IPS-15b (cell line): ENCODE results near the gene PDGFB.

Source experiments
- H3K27me3 ChIP-seq: one replicate; pipeline ENCODE4 v1.6.1; 2013; ENCODE audit warnings: low read length; ENCODE audit not compliant: control insufficient read depth, insufficient read depth
- H3K36me3 ChIP-seq: one replicate; pipeline ENCODE4 v1.6.1; 2013; ENCODE audit warnings: low read length; ENCODE audit not compliant: control insufficient read depth, insufficient read depth
- H3K4me1 ChIP-seq: one replicate; pipeline ENCODE4 v1.6.1; 2013; ENCODE audit warnings: mild to moderate bottlenecking, low read length; ENCODE audit not compliant: control insufficient read depth, insufficient read depth
- H3K4me3 ChIP-seq: one replicate; pipeline ENCODE4 v1.5.1; 2013; ENCODE audit warnings: low read depth, low read length
- H3K9ac ChIP-seq: one replicate; pipeline ENCODE4 v1.6.1; 2013; ENCODE audit warnings: low read depth, mild to moderate bottlenecking, low read length
- H3K9me3 ChIP-seq: one replicate; pipeline ENCODE4 v1.6.1; 2013; ENCODE audit warnings: mild to moderate bottlenecking, low read length; ENCODE audit not compliant: control insufficient read depth, insufficient read depth

Gene PDGFB

DNA sequence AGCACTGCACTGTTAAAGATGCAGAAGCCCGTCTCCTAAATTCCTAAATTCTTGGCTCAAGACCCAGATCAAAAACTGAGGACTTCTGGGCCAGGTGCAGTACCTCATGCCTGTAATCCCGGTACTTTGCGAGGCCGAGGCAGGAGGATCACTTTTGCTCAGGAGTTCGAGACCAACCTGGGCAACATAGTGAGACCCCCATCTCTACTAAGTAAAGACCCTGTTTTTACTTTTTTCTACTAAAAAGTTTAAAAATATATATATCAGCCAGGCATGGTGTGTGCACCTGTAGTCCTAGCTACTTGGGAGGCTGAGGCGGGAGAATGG, 29.7 kb downstream of the PDGFB start:
- H3K4me3 ChIP-seq: no peak overlapping the region

DNA sequence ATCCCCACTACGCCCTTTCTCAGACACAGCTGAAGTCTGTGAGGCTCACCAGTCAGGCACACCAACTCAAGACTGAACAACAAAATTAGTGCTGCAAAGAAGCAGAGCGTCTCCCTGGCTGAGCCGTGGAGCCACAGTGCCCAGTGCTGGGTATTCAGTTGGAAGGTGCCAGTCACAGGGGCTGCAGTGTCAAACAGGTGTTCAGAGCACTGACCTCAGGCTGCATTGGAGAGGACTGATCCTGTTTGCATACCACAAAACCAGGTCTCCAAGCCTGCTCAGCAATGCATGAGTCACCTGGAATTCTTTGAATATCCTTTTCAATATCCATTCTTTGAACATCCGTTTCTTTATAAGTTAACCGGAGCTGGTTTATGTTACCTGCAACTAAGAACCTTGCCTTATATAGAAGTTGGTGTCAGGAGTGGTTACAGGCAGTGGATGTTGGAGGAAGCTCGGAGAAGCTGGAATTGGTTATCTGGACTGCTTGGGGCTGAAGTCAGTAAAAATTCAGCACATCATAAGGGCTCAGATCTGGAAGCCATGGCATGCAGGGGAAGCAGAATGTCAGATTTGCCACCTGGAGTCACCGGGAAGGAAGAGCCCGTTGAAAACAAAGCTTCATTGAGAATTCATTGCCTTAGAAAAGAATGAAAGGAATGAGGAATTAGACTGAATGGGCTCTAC, 30.3 kb downstream of the PDGFB start:
- Histone ChIP-seq H3K36me3 (peaks cover 2% of the 10 kb centered on the region), H3K9me3 (no peaks in the 10 kb centered on the region), H3K4me3 (no peak overlapping the region), H3K9ac (no peak overlapping the region), H3K27me3 (no peaks in the 10 kb centered on the region), H3K4me1 (peaks cover 8% of the 10 kb centered on the region)

More for the DNA sequence above, 29.7 kb downstream of the PDGFB start:
- Histone ChIP-seq H3K9me3 (no peaks in the 10 kb centered on the region), H3K27me3 (no peaks in the 10 kb centered on the region), H3K9ac (no peak overlapping the region), H3K4me1 (peaks cover 8% of the 10 kb centered on the region), H3K36me3 (peaks cover 2% of the 10 kb centered on the region)

- H3K27me3 ChIP-seq: no peaks in the 10 kb centered on the region
- no peak overlapping the region for H3K9ac ChIP-seq
- H3K36me3 ChIP-seq: peaks cover 2% of the 10 kb centered on the region
- peaks cover 5% of the 10 kb centered on the region for H3K4me1 ChIP-seq
- no peaks in the 10 kb centered on the region for H3K9me3 ChIP-seq
- no peak overlapping the region for H3K4me3 ChIP-seq
Observed at GRCh38 chr22:39214006-39214382, 30.8 kb downstream of the PDGFB start.

DNA sequence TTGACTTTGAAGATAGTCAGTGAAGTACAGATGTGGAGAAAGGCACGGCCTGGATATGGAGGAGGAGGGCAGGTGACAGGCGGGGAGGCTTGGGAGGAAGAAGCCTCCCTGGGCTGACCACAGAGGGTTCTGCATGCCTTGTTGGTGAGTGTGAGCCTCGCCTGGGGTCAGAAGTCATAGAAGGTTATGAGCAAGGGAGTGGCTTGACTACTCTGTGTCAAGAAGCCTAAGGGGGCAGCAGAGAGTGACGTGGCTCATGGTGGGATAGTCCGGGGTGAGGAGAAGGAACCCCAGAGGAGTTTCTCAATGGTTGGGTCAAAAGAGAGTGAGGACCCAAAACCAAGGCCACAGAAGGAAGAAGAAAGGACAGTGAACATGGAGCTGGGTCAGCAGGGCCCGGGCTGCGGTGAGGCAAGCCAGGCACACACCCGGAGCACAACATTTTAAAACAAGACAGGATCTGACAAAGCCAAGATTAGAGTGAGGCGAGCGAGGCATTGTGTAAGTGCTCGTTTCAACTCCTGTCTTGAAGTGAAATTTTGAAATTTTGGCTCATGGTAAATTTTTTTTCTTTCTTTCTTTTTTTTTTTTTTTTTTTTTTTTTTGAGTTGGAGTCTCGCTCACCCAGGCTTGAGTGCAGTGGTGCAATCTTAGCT, 31.9 kb downstream of the PDGFB start:
- Histone ChIP-seq H3K27me3 (no peaks in the 10 kb centered on the region), H3K36me3 (peaks cover 2% of the 10 kb centered on the region), H3K9ac (no peak overlapping the region), H3K9me3 (no peaks in the 10 kb centered on the region), H3K4me1 (peaks cover 5% of the 10 kb centered on the region), H3K4me3 (no peak overlapping the region)

GRCh38 chr22:39209756-39210155, 35.0 kb downstream of the PDGFB start:
- H3K4me1 ChIP-seq: peaks cover 5% of the 10 kb centered on the region
- peaks cover 2% of the 10 kb centered on the region for H3K36me3 ChIP-seq

DNA sequence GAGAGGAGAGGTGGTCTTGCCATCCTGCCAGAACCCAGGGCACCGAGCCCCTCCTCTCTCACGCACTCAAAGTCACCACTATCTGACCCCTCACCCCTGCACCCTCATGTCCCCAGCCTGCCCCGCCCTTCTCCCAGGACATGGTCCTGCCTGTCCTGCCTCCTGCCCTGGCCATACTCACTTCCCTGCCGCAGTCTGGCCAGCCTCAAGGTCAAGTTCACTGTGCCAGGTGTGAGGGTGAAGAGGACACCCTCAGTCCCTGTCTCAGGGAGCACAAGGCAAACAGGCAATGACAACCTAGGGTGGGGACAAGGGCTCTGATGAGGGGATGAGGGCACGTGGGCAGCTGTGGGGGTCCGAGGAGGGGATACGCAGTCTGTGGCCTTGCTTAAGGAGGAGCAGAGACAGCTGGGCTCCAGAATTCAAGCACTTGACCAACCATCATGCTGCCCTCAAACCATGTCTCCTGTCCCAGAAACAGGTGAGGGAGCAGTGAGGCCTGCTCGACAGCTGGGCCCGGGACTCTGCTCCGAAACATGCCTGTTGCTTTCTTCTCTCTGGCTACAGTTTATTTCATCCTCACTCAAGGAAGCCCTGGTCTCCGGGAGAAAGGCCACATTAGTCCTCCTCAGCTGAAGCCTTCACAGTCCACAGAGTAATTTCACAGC, 36.6 kb downstream of the PDGFB start:
- H3K9me3 ChIP-seq: no peaks in the 10 kb centered on the region
- H3K36me3 ChIP-seq: peaks cover 2% of the 10 kb centered on the region
- no peak overlapping the region for H3K4me3 ChIP-seq
- H3K27me3 ChIP-seq: no peaks in the 10 kb centered on the region
- H3K4me1 ChIP-seq: peaks cover 2% of the 10 kb centered on the region
- no peak overlapping the region for H3K9ac ChIP-seq

More at GRCh38 chr22:39209756-39210155, 35.0 kb downstream of the PDGFB start:
- Histone ChIP-seq H3K4me3 (no peak overlapping the region), H3K27me3 (no peaks in the 10 kb centered on the region), H3K9ac (no peak overlapping the region), H3K9me3 (no peaks in the 10 kb centered on the region)

GRCh38 chr22:39207141-39208012, 37.4 kb downstream of the PDGFB start:
- no peak overlapping the region for H3K4me3 ChIP-seq
- H3K4me1 ChIP-seq: peaks cover 3% of the 10 kb centered on the region
- H3K9ac ChIP-seq: no peak overlapping the region
- peaks cover 2% of the 10 kb centered on the region for H3K36me3 ChIP-seq
- H3K27me3 ChIP-seq: no peaks in the 10 kb centered on the region
- H3K9me3 ChIP-seq: no peaks in the 10 kb centered on the region

- no peaks in the 10 kb centered on the region for H3K27me3 ChIP-seq
- peaks cover 3% of the 10 kb centered on the region for H3K4me1 ChIP-seq
- no peak overlapping the region for H3K4me3 ChIP-seq
- no peaks in the 10 kb centered on the region for H3K9me3 ChIP-seq
- no peak overlapping the region for H3K9ac ChIP-seq
- no peaks in the 10 kb centered on the region for H3K36me3 ChIP-seq
Observed at GRCh38 chr22:39206491-39206890, 38.3 kb downstream of the PDGFB start.

DNA sequence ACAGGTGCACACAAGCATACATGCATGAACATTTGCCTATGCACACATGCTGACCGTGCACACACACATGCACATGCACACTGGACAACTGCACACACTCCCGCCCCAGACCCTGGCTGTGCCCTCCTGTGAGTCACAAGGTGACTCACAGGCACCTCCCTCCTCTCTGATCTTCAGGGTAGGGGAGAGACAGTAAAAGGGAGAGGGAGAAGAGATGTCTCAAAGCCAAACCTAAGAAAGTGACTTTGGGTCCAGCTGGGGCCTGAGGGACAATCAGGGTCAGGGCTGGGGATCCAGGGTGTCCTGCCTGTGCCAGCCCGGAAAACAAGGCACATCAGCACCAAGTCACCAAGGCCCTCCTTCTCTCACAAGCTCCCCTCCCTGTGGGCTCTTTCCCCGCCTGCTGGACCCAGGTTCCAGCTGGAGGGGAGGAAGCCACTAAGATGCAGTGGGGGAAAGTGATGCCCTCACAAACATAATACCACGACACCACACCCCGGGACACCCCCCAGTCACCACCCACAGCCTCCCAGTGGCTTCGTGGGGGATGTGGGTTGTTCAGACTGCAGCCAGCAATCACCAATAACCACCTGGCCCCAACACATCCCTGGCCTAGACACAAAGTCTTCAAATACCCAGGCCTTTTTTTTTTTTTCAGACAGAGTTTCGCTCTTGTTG, 39.3 kb downstream of the PDGFB start:
- Histone ChIP-seq H3K36me3 (no peaks in the 10 kb centered on the region), H3K9ac (no peak overlapping the region), H3K4me3 (no peak overlapping the region), H3K27me3 (no peaks in the 10 kb centered on the region), H3K4me1 (peaks cover 3% of the 10 kb centered on the region), H3K9me3 (no peaks in the 10 kb centered on the region)

- Histone ChIP-seq H3K4me1 (peaks cover 3% of the 10 kb centered on the region), H3K36me3 (no peaks in the 10 kb centered on the region), H3K9me3 (no peaks in the 10 kb centered on the region), H3K9ac (no peak overlapping the region), H3K4me3 (no peak overlapping the region), H3K27me3 (no peaks in the 10 kb centered on the region)
Observed at GRCh38 chr22:39204216-39204615, 40.6 kb downstream of the PDGFB start.

DNA sequence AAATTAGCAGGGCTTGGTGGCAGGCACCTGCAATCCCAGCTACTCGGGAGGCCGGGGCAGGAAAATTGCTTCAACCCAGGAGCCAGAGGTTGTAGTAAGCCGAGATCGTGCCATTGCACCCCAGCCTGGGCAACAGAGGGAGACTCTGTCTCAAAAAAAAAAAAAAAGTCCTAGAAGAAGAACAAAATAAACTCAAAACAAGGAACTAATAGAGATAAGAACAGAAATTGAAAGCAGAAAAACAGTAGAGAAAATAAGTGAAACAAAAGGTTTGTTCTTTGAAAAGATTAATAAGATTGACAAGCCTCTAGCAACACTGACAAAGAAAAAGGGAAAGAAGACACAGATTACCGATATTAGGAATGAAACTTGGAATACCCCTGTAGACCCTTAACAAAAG, 47.2 kb downstream of the PDGFB start:
- Histone ChIP-seq H3K4me1 (no peaks in the 10 kb centered on the region), H3K27me3 (no peaks in the 10 kb centered on the region), H3K9me3 (no peaks in the 10 kb centered on the region), H3K36me3 (no peaks in the 10 kb centered on the region), H3K4me3 (no peak overlapping the region), H3K9ac (no peak overlapping the region)
